Heart right ventricle (tissue), 16 donors: ENCODE data around the gene SMURF1. TPM values are rescaled to one million over a fixed set of nuclear protein-coding genes. Genes with fewer than 3 reads are reported as not detected.
A peak's percentile ranks its signal among the peaks of the same experiment; 100 is the strongest.

Experiments used
- ATAC-seq, 8 donors: fragments of 200-7000 bp; cut with Tn5 transposase; one replicate each; pipeline ENCODE4 v1.9.1; 2020; ENCODE audit warnings: mild to moderate bottlenecking in 8 of 8, moderate library complexity in 8 of 8, moderate number of reproducible peaks in 1 of 8
- DNase-seq, 2 donors: peaks; one replicate each; pipeline ENCODE4 v3.0.0-alpha.2; 2020
- H3K27ac ChIP-seq, 10 donors: fragments of 200-600 bp; sonication (generic) in 2 of 10; one replicate each; pipeline versions ENCODE4 v1.5.0 to v1.8.0; 2020 to 2022; ENCODE audit warnings: mild to moderate bottlenecking in 3 of 10
- H3K27me3 ChIP-seq, 7 donors: fragments of 200-600 bp; one replicate each; pipeline ENCODE4 v1.8.0; 2021 to 2022; ENCODE audit warnings: mild to moderate bottlenecking in 2 of 7
- H3K36me3 ChIP-seq, 9 donors: fragments of 200-600 bp; sonication (generic) in 1 of 9; one replicate each; pipeline versions ENCODE4 v1.5.0 to v1.8.0; 2020 to 2022; ENCODE audit warnings: mild to moderate bottlenecking in 2 of 9
- H3K4me1 ChIP-seq, 9 donors: fragments of 200-600 bp; sonication (generic) in 1 of 9; one replicate each; pipeline versions ENCODE4 v1.5.0 to v1.8.0; 2020 to 2022; ENCODE audit warnings: mild to moderate bottlenecking in 4 of 9
- H3K4me3 ChIP-seq, 10 donors: fragments of 200-600 bp; sonication (generic) in 2 of 10; one replicate each; pipeline versions ENCODE4 v1.5.0 to v1.8.0; 2020 to 2022; ENCODE audit warnings: mild to moderate bottlenecking in 7 of 10, moderate library complexity in 2 of 10
- H3K9me3 ChIP-seq, 11 donors: fragments of 200-600 bp in 10 of 11; sonication (generic) in 2 of 11; one replicate each; pipeline versions ENCODE4 v1.5.0 to v1.8.0; 2013 to 2022; ENCODE audit warnings: mild to moderate bottlenecking in 2 of 11, control low read depth in 1 of 11, moderate library complexity in 1 of 11
- WGBS, 2 donors: extraction: QIAGEN DNeasy Blood & Tissue Kit; methylation state at CpG; one replicate each; pipeline ENCODE4 v1.1.7; 2013; ENCODE audit warnings: inconsistent platforms in 1 of 2; 5-methylcytosine and 5-hydroxymethylcytosine counted together
- intact Hi-C, 10 donors: fragments of 100-400 bp; cut with DNase I; formaldehyde crosslinking; loops; one replicate each; pipeline versions ENCODE4 v1.11.1 to v1.14.2; 2022
- polyA plus RNA-seq, 2 donors: library from polyadenylated mRNA; stranded (reverse); fragments of 200-250 nt; gene quantifications; one replicate each; pipeline ENCODE4 v1.2.3, GENCODE V29; 2013
- total RNA-seq, 10 donors: library from RNA; stranded (reverse); fragmentation: NEBNext Ultra II Directional in 3 of 10; extraction: Animal tissue kit (Norgen Biotek cat#: 25700) in 3 of 10; gene quantifications; one replicate each; pipeline versions ENCODE4 v1.2.1 to v1.2.4, GENCODE V29; 2021 to 2023
- TF ChIP-seq, protein P1 (sequence below), 9 donors: fragments of 200-600 bp; sonication (generic) in 2 of 9; IDR thresholded peaks; one replicate each; pipeline versions ENCODE4 v1.5.0 to v1.8.0; 2021 to 2022; ENCODE audit warnings: antibody characterized with exemption in 9 of 9, mild to moderate bottlenecking in 5 of 9, moderate library complexity in 1 of 9
- donor health status: Arrhythmogenic right ventricular cardiomyopathy.
- donor health status: ischemic (EF 13 %, LVEDD 7.1; RV severe dilation, severe dysfunction).
- donor health status: healthy with polysubstance abuse.
- donor health status: DM: no; HTN: yes; CAD: no.
- donor health status: DM: no; HTN: no; CAD: no.
- donor health status: ischemic (EF 25% LVEDD 6.9; RV normal size, moderate dysfunction).
- donor health status: ischemic (EF 25% LVEDD 5.7; RV mildly dilated, moderate dysfunction).
- donor health status: healthy.
- donor health status: DM: yes; HTN: yes; CAD: no.
- donor health status: Ischemic cardiomyopathy.
- donor health status: ischemic (EF 35%, LVEDD 5.7; RV mildly dilated, moderate dysfunction).
- donor health status: nonischemic (EF 11% LVEDD 7.7; RV severe dilation, severe dysfunction).
- donor health status: DM: yes; HTN: yes; CAD: no.
- donor health status: PGD.
- donor health status: ischemic (EF 29% LVEDD 5.4; RV normal size, mild dysfunction).
- donor health status: nonischemic (EF 23%, LVEDD 6.1; RV moderate dilation, normal function).

SMURF1 gene
- total and polyA plus RNA-seq, 12 donors = 4.2 to 14.7 (median 10.8) TPM

DNA sequence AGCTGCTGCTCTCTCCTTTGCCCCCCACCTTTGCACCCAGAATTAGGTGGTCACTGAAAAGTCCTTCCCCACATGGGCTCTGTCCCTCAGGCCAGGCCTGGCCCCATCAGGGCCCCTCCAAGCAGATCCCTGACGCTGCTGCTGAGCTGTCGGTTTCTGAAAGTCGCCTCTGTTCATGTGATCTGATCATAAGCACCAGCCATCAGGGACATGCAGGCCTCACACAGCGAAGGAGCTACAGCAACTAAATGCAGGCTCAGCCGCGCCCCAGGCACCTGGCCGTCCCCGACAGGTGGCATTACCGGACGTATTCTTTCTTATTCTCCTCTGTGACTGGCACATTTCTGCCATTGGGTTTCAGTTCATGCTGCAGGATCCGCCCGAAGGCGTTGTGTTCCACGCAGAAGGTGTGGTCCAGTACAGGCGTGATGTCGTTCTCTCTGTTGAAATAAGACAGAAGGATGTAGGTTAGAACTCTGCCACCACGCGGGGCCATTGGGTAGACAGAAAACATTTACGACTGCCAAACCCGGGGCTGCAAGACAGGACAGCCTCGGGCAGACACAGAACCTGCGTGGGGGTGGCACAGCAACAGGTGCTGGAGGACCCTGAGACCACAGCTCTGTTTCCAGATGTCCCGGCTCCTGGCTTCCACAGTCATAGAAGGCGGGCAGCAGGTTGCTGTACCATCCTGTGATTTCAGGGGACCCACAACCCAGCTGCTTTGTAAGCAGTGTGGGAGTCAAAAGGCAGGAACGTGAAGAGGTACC lies 105.6 kb downstream of the SMURF1 start:
- Histone ChIP-seq H3K36me3 (peaks cover 6 to 100% (median 71%) of the 10 kb centered on the region in 9 donors), H3K27me3 (no peaks in the 10 kb centered on the region), H3K9me3 (no peaks in the 10 kb centered on the region), H3K27ac (no peak overlapping the region), H3K4me1 (peaks cover 0 to 40% (median 9%) of the 10 kb centered on the region in 9 donors), H3K4me3 (no peak overlapping the region)
- DNase-seq (no peak), ATAC-seq (no peak)
- WGBS, 2 donors = 94% methylated on average over 25 of the region's 25 CpGs
- intact Hi-C loops = loop anchor here in 1 of 10 donors (2.0 kb wide), 1 partner anchor 277 kb away; no protein-coding TSS in a partner anchor
- TF ChIP-seq, protein P1, sequence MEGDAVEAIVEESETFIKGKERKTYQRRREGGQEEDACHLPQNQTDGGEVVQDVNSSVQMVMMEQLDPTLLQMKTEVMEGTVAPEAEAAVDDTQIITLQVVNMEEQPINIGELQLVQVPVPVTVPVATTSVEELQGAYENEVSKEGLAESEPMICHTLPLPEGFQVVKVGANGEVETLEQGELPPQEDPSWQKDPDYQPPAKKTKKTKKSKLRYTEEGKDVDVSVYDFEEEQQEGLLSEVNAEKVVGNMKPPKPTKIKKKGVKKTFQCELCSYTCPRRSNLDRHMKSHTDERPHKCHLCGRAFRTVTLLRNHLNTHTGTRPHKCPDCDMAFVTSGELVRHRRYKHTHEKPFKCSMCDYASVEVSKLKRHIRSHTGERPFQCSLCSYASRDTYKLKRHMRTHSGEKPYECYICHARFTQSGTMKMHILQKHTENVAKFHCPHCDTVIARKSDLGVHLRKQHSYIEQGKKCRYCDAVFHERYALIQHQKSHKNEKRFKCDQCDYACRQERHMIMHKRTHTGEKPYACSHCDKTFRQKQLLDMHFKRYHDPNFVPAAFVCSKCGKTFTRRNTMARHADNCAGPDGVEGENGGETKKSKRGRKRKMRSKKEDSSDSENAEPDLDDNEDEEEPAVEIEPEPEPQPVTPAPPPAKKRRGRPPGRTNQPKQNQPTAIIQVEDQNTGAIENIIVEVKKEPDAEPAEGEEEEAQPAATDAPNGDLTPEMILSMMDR (IDR thresholded peaks at IDR 0.05) = no peak

DNA sequence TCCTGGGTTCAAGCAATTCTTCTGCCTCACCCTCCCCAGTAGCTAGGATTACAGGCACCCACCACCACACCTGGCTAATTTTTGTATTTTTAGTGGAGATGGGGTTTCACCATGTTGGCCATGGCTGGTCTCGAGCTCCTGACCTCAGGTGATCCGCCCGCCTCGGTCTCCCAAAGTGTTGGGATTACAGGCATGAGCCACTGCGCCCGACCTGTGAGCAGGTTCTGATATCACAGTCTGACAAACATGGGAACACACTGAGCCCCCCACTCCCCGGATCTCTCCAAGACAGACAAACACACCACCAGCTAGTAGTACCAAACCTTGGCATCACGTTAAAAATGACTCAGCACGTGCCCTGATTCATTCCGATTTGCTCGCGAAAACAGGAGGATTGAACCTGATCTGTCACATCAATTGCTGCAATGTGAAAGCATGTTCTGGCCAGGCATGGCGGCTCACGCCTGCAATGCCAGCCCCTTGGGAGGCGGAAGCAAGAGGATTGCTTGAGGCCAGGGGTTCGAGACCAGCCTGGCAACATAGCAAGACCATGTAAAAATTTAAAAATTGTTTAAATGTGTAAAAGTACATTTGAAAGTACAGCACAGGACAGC lies 106.5 kb downstream of the SMURF1 start:
- Histone ChIP-seq H3K9me3 (no peaks in the 10 kb centered on the region), H3K27me3 (no peaks in the 10 kb centered on the region), H3K27ac (no peak overlapping the region), H3K4me3 (no peak overlapping the region), H3K4me1 (peaks cover 0 to 32% (median 8%) of the 10 kb centered on the region in 9 donors), H3K36me3 (peaks cover 7 to 100% (median 79%) of the 10 kb centered on the region in 9 donors)
- no peak for ATAC-seq
- WGBS, 2 donors = 95 to 97% methylated on average over 16 of the region's 16 CpGs
- no peak for DNase-seq
- TF ChIP-seq, protein P1 (IDR thresholded peaks at IDR 0.05) = no peak
- intact Hi-C loops = no loop called here

DNA sequence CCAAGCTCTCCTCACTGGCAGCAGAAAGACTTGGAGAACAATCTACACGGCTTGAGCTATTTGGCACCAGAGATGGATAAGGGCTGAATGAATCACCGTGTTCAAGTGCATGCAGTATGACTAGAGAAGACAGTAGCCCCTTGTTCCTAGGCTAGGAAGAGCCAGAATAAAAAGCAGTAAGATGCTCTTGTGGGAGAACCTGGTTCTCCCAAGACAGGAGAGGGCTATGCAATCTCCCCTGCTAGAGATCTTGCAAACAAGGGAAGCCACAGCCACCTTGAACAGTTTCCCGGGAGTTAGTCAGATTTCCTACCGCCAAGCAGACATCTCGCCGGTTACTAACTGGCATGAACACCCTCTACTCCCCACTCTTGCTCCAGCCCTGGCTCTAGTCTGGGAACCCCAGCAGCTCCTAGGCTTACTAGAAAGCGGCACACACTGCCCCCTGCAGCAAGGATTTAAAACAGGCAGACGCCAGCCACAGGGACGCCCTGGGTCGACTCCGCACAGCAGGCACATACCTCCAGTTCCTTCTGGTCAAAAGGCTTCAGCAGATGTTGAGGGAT lies 107.3 kb downstream of the SMURF1 start:
- no peaks in the 10 kb centered on the region for H3K9me3 ChIP-seq
- intact Hi-C loops = no loop called here
- no peak overlapping the region for H3K27ac ChIP-seq
- ATAC-seq (peak in 5 of 8 donors; percentile 2 to 52 (median 41)), DNase-seq (no peak)
- H3K4me1 ChIP-seq = peaks cover 0 to 27% (median 8%) of the 10 kb centered on the region in 9 donors
- H3K4me3 ChIP-seq = no peak overlapping the region
- H3K27me3 ChIP-seq = no peaks in the 10 kb centered on the region
- peaks cover 7 to 100% (median 83%) of the 10 kb centered on the region in 9 donors for H3K36me3 ChIP-seq
- WGBS, 2 donors = 75 to 76% methylated on average over 11 of the region's 11 CpGs
- TF ChIP-seq, protein P1 (IDR thresholded peaks at IDR 0.05) = peak in 8 of 9 donors; percentile 9 to 49 (median 36)

DNA sequence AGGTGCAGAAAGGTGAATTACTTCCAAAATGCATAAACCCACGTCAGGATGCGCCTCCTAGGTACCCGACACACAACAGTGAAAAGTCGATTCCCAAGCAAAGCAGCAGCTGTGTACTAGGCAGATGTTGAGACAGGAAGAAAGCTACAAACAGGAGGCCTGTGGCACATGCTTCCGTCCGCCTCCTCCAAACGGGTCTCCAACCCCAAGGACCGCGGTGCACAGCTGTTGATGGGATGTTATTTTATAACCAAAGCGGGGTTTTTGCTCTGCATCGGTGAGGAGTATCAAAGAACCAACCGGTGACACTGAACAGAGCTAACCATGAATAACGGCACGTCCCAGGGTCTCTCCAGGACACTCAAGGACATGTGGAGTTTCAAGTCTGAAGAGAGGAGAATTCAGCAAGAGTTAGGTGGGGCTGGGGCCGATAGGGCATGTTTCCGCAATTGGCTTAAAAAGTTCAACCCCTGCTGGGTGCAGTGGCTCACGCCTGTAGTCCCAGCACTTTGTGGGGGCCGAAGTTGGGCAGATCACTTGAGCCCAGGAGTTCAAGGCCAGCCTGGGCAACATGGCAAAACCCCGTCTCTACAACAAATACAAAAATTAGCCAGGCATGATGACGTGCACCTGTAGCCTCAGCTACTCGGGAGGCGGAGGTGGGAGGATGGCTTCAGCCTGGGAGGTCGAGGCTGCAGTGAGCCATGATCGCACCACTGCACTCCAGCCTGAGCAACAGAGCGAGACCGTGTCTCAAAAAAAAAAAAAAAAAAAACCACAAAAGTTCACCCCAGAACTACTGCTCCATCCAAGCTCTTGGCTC lies 108.0 kb downstream of the SMURF1 start:
- H3K27ac ChIP-seq = no peak overlapping the region

More for the DNA sequence above, 108.0 kb downstream of the SMURF1 start:
- Histone ChIP-seq H3K9me3 (no peaks in the 10 kb centered on the region), H3K27me3 (no peaks in the 10 kb centered on the region), H3K4me1 (peaks cover 0 to 27% (median 8%) of the 10 kb centered on the region in 9 donors), H3K36me3 (peaks cover 7 to 100% (median 77%) of the 10 kb centered on the region in 9 donors), H3K4me3 (no peak overlapping the region)
- TF ChIP-seq, protein P1 (IDR thresholded peaks at IDR 0.05) = no peak
- WGBS, 2 donors = 88% methylated on average over 26 of the region's 26 CpGs
- intact Hi-C loops = no loop called here
- no peak for DNase-seq
- no peak for ATAC-seq
